ENCODE results near the gene CD248.

CD248 gene

GRCh38 chr11:66333896-66334604, 17.2 kb upstream of the CD248 start:
- H3K27ac ChIP-seq = no peak overlapping the region
- no peaks in the 10 kb centered on the region for H3K9me3 ChIP-seq (ENCODE audit: severe bottlenecking)
- H3K4me3 ChIP-seq (ENCODE audit: low read depth, low read length) = no peak overlapping the region
- no peak for DNase-seq
- no peak for TF ChIP-seq CTCF (IDR thresholded peaks at IDR 0.05; ENCODE audit: low read depth, low read length)
- no peaks in the 10 kb centered on the region for H3K27me3 ChIP-seq (ENCODE audit: insufficient read depth, low read depth, severe bottlenecking)
- peaks cover 12% of the 10 kb centered on the region for H3K36me3 ChIP-seq

GRCh38 chr11:66333220-66333877, 16.5 kb upstream of the CD248 start:
- Histone ChIP-seq H3K27ac (no peak overlapping the region), H3K4me3 (ENCODE audit: low read depth, low read length) (no peak overlapping the region), H3K9me3 (ENCODE audit: severe bottlenecking) (no peaks in the 10 kb centered on the region), H3K36me3 (peaks cover 8% of the 10 kb centered on the region), H3K27me3 (ENCODE audit: insufficient read depth, low read depth, severe bottlenecking) (no peaks in the 10 kb centered on the region)
- no peak for DNase-seq
- TF ChIP-seq CTCF (IDR thresholded peaks at IDR 0.05; ENCODE audit: low read depth, low read length) = no peak

- no peak for TF ChIP-seq CTCF (IDR thresholded peaks at IDR 0.05; ENCODE audit: low read depth, low read length)
- Histone ChIP-seq H3K9me3 (ENCODE audit: severe bottlenecking) (no peaks in the 10 kb centered on the region), H3K4me3 (ENCODE audit: low read depth, low read length) (no peak overlapping the region), H3K27me3 (ENCODE audit: insufficient read depth, low read depth, severe bottlenecking) (no peaks in the 10 kb centered on the region), H3K36me3 (peaks cover 8% of the 10 kb centered on the region), H3K27ac (no peak overlapping the region)
- DNase-seq = no peak
Measured at GRCh38 chr11:66332371-66333219, 15.8 kb upstream of the CD248 start.

GRCh38 chr11:66331542-66332370, 14.9 kb upstream of the CD248 start:
- no peak for DNase-seq
- Histone ChIP-seq H3K4me3 (ENCODE audit: low read depth, low read length) (no peak overlapping the region), H3K36me3 (peaks cover 1% of the 10 kb centered on the region), H3K9me3 (ENCODE audit: severe bottlenecking) (no peaks in the 10 kb centered on the region), H3K27ac (no peak overlapping the region), H3K27me3 (ENCODE audit: insufficient read depth, low read depth, severe bottlenecking) (no peaks in the 10 kb centered on the region)
- TF ChIP-seq CTCF (IDR thresholded peaks at IDR 0.05; ENCODE audit: low read depth, low read length) = no peak

GRCh38 chr11:66330931-66331330, 14.1 kb upstream of the CD248 start:
- Histone ChIP-seq H3K36me3 (no peaks in the 10 kb centered on the region), H3K9me3 (ENCODE audit: severe bottlenecking) (no peaks in the 10 kb centered on the region), H3K27me3 (ENCODE audit: insufficient read depth, low read depth, severe bottlenecking) (no peaks in the 10 kb centered on the region), H3K4me3 (ENCODE audit: low read depth, low read length) (no peak overlapping the region), H3K27ac (no peak overlapping the region)
- no peak for DNase-seq
- no peak for TF ChIP-seq CTCF (IDR thresholded peaks at IDR 0.05; ENCODE audit: low read depth, low read length)
